Esophagus squamous epithelium (tissue), 4 donors: Measurements from ENCODE around the gene TNS1.

Source experiments
- POLR2A ChIP-seq, 4 donors: fragments of 450-650 bp; IDR thresholded peaks; one replicate each; pipeline ENCODE4 v1.6.1; 2017; ENCODE audit warnings: antibody characterized with exemption in 4 of 4, mild to moderate bottlenecking in 4 of 4, moderate library complexity in 3 of 4
- TF ChIP-seq, protein P1 (sequence below), 6 experiments: fragments of 450-650 bp in 4 of 6; fragments of 200-600 bp in 2 of 6; sonication (generic) in 2 of 6; IDR thresholded peaks; one replicate each; pipeline ENCODE4 v1.5.1; 2016 to 2019; ENCODE audit warnings: antibody characterized with exemption in 6 of 6, mild to moderate bottlenecking in 4 of 6, moderate library complexity in 4 of 6

GRCh38 chr2:217797165-217797564 lies 205.6 kb downstream of the TNS1 start:
- no peak for TF ChIP-seq POLR2A (IDR thresholded peaks at IDR 0.05)
- TF ChIP-seq, protein P1, sequence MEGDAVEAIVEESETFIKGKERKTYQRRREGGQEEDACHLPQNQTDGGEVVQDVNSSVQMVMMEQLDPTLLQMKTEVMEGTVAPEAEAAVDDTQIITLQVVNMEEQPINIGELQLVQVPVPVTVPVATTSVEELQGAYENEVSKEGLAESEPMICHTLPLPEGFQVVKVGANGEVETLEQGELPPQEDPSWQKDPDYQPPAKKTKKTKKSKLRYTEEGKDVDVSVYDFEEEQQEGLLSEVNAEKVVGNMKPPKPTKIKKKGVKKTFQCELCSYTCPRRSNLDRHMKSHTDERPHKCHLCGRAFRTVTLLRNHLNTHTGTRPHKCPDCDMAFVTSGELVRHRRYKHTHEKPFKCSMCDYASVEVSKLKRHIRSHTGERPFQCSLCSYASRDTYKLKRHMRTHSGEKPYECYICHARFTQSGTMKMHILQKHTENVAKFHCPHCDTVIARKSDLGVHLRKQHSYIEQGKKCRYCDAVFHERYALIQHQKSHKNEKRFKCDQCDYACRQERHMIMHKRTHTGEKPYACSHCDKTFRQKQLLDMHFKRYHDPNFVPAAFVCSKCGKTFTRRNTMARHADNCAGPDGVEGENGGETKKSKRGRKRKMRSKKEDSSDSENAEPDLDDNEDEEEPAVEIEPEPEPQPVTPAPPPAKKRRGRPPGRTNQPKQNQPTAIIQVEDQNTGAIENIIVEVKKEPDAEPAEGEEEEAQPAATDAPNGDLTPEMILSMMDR (IDR thresholded peaks at IDR 0.05) = no peak
